Right lobe of liver (tissue), 6 donors: ENCODE data around the gene ARID5B. TPM values are rescaled to one million over a fixed set of nuclear protein-coding genes. Genes with fewer than 3 reads are reported as not detected.

Experiments used
- ATAC-seq, 4 donors: fragments of 200-7000 bp; cut with Tn5 transposase; one replicate each; pipeline ENCODE4 v1.9.1; 2020; ENCODE audit warnings: mild to moderate bottlenecking in 4 of 4, moderate library complexity in 4 of 4
- DNase-seq, 3 donors: peaks; one replicate each; pipeline ENCODE4 v3.0.0-alpha.2; 2020
- H3K27ac ChIP-seq, 3 donors: fragments of 200-600 bp; one replicate each; pipeline ENCODE4 v1.8.0; 2022
- H3K27me3 ChIP-seq, 2 donors: fragments of 200-600 bp; one replicate each; pipeline ENCODE4 v1.8.0; 2022
- H3K36me3 ChIP-seq, 4 donors: fragments of 200-600 bp; sonication (generic) in 1 of 4; one replicate each; pipeline versions ENCODE4 v1.5.1 to v1.8.0; 2017 to 2022; ENCODE audit warnings: control low read depth in 1 of 4
- H3K4me1 ChIP-seq, 4 donors: fragments of 200-600 bp; sonication (generic) in 1 of 4; one replicate each; pipeline versions ENCODE4 v1.5.1 to v1.8.0; 2017 to 2022; ENCODE audit warnings: control low read depth in 1 of 4
- H3K4me3 ChIP-seq, 3 donors: fragments of 200-600 bp; one replicate each; pipeline ENCODE4 v1.8.0; 2022
- H3K9me3 ChIP-seq, 4 donors: fragments of 200-600 bp; sonication (generic) in 1 of 4; one replicate each; pipeline versions ENCODE4 v1.5.1 to v1.8.0; 2017 to 2022; ENCODE audit warnings: control low read depth in 1 of 4
- CTCF ChIP-seq, 4 donors: fragments of 200-600 bp in 3 of 4; fragments of 450-650 bp in 1 of 4; IDR thresholded peaks; one replicate each; pipeline versions ENCODE4 v1.5.1 to v1.8.0; 2016 to 2022; ENCODE audit warnings: antibody characterized with exemption in 4 of 4, mild to moderate bottlenecking in 2 of 4
- POLR2A ChIP-seq: fragments of 450-650 bp; IDR thresholded peaks from one replicate; pipeline ENCODE4 v1.6.1; 2017; ENCODE audit warnings: antibody characterized with exemption, mild to moderate bottlenecking
- WGBS: methylation state at CpG from one replicate; pipeline ENCODE4 v1.1.6; 2018; ENCODE audit warnings: low coverage, low lambda C conversion rate; ENCODE audit not compliant: insufficient coverage; ENCODE audit errors: missing lambda C conversion rate; 5-methylcytosine and 5-hydroxymethylcytosine counted together
- intact Hi-C, 2 donors: fragments of 100-400 bp; cut with DNase I; formaldehyde crosslinking; loops; one replicate each; pipeline versions ENCODE4 v1.11.2 to v1.14.1; 2022
- total RNA-seq, 6 experiments: library from RNA; depleted of rRNA in 2 of 6; stranded (reverse); fragments of >200 nt in 2 of 6; fragmentation: NEBNext Ultra II Directional in 3 of 6; extraction: Animal tissue kit (Norgen Biotek cat#: 25700) in 3 of 6; gene quantifications; one replicate each; pipeline versions ENCODE4 v1.1.0 to v1.2.4, GENCODE V29; 2016 to 2023
- donor health status: DM: no; HTN: yes; CAD: no.
- donor health status: DM: no; HTN: no; CAD: no.
- donor health status: DM: no; HTN: no; CAD: no.
- donor health status: DM: no; HTN: yes; CAD: no.
- donor health status: DM: no; HTN: yes; CAD: no.

ARID5B gene
- total RNA-seq, 6 experiments from 2014 or later = 2.7 to 10.5 (median 5.3) TPM

DNA sequence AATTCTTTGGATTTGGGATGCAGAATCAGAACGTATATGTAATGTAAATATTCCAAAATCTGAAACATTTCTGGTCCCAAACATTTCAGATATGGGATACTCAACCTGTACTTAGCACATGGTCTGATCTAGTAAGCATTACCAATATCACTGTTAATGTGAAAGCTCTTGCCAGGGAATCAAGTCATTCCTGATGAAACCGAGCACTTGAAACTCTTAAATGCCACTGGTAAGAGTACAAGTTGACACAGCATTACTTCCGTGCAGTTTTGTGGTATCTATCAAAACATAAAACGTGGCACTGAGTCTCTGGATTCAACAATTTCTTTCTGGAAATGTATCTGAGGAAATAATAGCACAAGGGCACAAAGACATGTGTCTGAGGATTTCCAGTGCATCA lies 211.5 kb downstream of the ARID5B start:
- 75% methylated on average over 4 of the region's 4 CpGs for WGBS
- ATAC-seq (no peak), DNase-seq (no peak)
- H3K4me3 ChIP-seq = no peak overlapping the region
- H3K36me3 ChIP-seq = no peaks in the 10 kb centered on the region
- TF ChIP-seq POLR2A = no peak
- no peak for TF ChIP-seq CTCF (IDR thresholded peaks at IDR 0.05)
- no peaks in the 10 kb centered on the region for H3K4me1 ChIP-seq
- no peaks in the 10 kb centered on the region for H3K27me3 ChIP-seq
- intact Hi-C loops = no loop called here
- no peaks in the 10 kb centered on the region for H3K9me3 ChIP-seq
- no peak overlapping the region for H3K27ac ChIP-seq

- ATAC-seq (no peak), DNase-seq (no peak)
- intact Hi-C loops = no loop called here
- no peaks in the 10 kb centered on the region for H3K36me3 ChIP-seq
- TF ChIP-seq POLR2A (no peak), CTCF (IDR thresholded peaks at IDR 0.05) (no peak)
- H3K4me3 ChIP-seq = no peak overlapping the region
- no peaks in the 10 kb centered on the region for H3K4me1 ChIP-seq
- 95% methylated on average over 4 of the region's 4 CpGs for WGBS
- no peak overlapping the region for H3K27ac ChIP-seq
- no peaks in the 10 kb centered on the region for H3K27me3 ChIP-seq
- H3K9me3 ChIP-seq = no peaks in the 10 kb centered on the region
Measured at GRCh38 chr10:62113680-62114079, 212.2 kb downstream of the ARID5B start.

DNA sequence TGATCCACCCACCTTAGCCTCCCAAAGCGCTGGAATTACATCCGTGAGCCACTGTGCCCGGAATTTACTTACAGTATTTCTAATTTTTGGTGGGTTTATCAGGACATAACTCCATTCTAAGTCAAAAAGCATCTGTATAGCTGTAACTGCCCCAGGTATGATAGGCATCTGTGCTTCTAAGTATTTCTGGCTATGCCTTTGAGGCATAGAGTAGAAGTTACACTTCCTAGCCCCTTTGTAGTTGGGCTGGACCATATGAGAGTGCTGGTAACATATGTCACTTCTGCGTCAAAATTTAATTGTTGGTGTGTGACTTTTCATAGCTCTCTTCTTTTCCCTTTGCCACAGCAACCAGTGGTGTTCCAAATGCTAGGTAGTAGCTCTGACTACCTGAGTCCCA lies 213.8 kb downstream of the ARID5B start:
- ATAC-seq = no peak
- 94% methylated on average over 4 of the region's 4 CpGs for WGBS
- TF ChIP-seq CTCF (IDR thresholded peaks at IDR 0.05) = no peak
- no peak for TF ChIP-seq POLR2A
- Histone ChIP-seq H3K9me3 (no peaks in the 10 kb centered on the region), H3K36me3 (no peaks in the 10 kb centered on the region), H3K27me3 (no peaks in the 10 kb centered on the region), H3K4me3 (no peak overlapping the region), H3K4me1 (no peaks in the 10 kb centered on the region), H3K27ac (no peak overlapping the region)
- DNase-seq = no peak
- intact Hi-C loops = no loop called here

DNA sequence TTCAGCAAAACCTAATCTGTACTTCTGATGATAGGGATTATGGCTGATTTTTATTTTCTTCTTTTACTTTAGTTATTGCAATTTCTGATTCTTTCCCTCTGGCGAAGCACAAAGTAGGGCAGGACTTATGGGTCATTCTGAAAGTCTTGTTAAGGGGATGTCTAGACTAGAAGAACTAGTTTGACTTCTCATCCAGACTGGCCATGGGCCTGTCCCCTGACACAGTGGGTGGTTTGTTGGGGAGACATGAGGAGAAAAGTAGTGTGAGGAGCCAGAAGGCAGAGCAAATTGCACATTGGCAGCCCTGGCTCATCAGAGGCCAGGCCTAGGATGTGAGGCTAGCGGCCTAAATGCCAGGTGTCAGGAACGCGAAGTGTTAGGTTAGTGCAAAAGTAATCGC lies 214.3 kb downstream of the ARID5B start:
- no peak for ATAC-seq
- H3K27me3 ChIP-seq = no peaks in the 10 kb centered on the region
- no peaks in the 10 kb centered on the region for H3K9me3 ChIP-seq
- 76% methylated on average over 4 of the region's 5 CpGs for WGBS
- no peak for DNase-seq
- H3K27ac ChIP-seq = no peak overlapping the region
- intact Hi-C loops = no loop called here
- TF ChIP-seq POLR2A (no peak), CTCF (IDR thresholded peaks at IDR 0.05) (no peak)
- no peak overlapping the region for H3K4me3 ChIP-seq
- H3K36me3 ChIP-seq = no peaks in the 10 kb centered on the region
- no peaks in the 10 kb centered on the region for H3K4me1 ChIP-seq

DNA sequence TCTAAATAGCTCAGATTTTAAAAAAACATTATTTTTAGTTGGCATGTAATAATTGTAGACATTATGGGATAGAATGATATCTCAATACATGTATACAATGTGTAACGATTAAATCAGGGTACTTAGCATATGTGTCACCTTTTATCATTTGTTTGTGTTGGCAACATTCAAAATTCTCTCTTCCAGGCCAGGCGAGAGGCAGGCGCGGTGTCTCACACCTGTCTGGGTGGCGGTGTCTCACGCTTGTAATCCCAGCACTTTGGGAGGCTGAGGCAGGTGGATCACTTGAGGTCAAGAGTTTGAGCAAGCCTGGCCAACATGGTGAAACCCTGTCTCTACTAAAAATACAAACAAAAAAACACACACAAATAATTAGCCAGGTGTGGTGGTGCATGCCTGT lies 215.4 kb downstream of the ARID5B start:
- TF ChIP-seq CTCF (IDR thresholded peaks at IDR 0.05) (no peak), POLR2A (no peak)
- no peak overlapping the region for H3K27ac ChIP-seq
- no peak for DNase-seq
- intact Hi-C loops = no loop called here
- H3K36me3 ChIP-seq = no peaks in the 10 kb centered on the region
- no peaks in the 10 kb centered on the region for H3K4me1 ChIP-seq
- no peaks in the 10 kb centered on the region for H3K9me3 ChIP-seq
- H3K4me3 ChIP-seq = no peak overlapping the region
- 77% methylated on average over 6 of the region's 6 CpGs for WGBS
- H3K27me3 ChIP-seq = no peaks in the 10 kb centered on the region
- ATAC-seq = no peak
